ENCODE results near the gene AGAP4.
"Not testable (repeated sequence)": the region's sequence is repeated elsewhere in the genome, so short reads cannot be mapped to it uniquely, and the experiment has no call there.

AGAP4 gene

DNA sequence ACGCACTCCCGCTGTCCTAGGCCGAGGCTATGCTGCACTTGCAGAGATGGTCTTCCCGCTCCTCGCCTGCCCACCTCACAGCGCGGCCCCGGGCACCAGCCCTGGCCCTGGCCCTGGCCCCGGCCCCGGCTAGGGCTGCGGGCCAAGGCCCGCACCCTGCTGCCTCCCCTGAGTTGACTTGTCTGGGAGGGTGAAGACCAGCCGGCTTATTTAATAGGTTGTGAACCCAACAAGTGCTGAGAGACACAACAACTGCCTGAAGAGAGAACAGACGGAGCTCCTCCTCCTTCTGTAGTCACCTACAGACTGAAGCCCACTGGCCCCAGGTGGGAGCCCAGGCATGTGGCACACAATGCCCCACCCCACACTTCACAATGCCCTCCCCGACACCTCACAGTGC is at the start of gene AGAP4:
TSS of gene AGAP4 (minus strand) at position 101 of the 400 bp plus-strand sequence. CDS start 153 bp downstream, outside the sequence.
- DNase-seq (ENCODE audit: low spot score) = not testable (repeated sequence)

DNA sequence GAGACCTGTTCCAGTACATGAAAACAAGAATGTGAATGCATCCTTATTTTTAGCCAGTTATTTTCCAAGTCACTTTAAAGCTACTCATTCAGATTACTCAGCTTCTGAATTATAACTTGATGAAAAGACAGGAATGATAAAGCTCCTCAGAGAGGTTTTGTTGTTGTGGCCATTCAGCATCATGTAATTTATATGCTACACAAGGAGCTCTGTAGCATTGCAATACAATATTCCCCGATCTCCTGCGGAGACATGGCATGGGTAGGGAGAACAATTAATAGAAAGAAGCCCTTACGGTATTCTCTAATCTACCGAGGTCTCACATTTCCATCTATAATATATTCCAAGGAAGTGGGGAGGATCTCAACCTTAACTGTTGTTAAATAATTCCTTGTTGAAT is 43.4 kb upstream of the AGAP4 start:
- not testable (repeated sequence) for DNase-seq (ENCODE audit: low spot score)

DNA sequence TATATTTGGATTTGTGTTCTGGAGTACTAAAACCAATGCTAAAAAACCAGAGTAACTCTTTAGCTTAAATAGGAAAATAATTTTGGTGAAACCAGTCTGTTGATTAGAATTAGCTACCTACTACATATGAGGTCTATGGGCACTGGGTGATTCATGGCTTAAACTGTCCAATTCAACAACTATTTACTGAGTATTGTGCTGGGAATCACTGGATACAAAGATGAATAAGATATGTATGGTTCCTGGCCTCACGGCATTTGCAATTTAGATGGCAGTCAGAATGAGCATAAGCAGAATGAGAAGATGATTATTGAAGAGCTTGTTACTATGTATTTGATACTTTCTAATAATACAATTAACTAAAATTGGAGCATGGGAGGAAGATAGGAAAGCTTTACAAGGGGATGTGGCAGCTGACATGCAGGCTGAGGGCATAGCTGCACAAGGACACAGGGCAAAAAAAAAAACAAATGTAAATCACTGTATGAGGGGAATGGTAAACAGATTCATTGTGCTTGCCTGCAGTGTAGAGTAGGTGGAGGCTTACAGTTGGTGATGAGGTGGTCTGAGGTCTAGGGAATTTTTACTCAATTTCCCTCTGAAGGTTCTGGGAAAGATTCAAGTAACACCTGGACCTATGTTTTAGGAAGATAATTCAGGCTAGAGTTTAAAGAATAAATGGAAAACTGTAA is 42.4 kb upstream of the AGAP4 start:
- DNase-seq (ENCODE audit: low spot score) = not testable (repeated sequence)

DNA sequence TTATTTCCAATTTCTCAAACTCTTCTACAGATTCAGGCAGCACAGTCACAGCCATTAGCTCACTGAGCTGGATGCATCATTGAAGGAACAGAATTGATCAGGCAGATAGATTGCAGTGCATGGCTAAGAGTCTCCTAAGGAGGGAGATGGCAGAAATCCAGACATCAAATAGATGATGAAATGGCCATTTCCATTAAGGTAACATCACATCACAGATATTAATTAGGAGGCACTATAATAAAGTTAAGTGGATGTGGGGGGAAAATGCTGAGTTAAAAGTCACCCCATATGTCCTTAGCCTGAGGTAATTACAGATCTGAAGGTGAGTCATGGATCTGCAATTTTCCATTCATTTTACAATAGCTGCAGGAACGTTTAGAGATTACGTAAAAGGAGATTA is 35.6 kb upstream of the AGAP4 start:
- DNase-seq (ENCODE audit: low spot score) = not testable (repeated sequence)

DNA sequence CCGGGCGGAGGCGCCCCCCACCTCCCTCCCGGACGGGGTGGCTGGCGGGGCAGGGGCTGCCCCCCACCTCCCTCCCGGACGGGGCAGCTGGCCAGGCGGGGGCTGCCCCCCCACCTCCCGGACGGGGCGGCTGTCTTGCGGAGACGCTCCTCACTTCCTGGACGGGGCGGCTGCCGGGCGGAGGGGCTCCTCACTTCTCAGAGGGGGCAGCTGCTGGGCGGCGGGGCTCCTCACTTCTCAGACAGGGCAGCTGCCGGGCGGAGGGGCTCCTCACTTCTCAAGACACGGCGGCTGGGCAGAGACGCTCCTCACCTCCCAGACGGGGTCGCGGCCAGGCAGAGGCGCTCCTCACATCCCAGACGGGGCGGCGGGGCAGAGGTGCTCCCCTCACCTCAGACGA is 18.1 kb upstream of the AGAP4 start:
- not testable (repeated sequence) for DNase-seq (ENCODE audit: low spot score)

DNA sequence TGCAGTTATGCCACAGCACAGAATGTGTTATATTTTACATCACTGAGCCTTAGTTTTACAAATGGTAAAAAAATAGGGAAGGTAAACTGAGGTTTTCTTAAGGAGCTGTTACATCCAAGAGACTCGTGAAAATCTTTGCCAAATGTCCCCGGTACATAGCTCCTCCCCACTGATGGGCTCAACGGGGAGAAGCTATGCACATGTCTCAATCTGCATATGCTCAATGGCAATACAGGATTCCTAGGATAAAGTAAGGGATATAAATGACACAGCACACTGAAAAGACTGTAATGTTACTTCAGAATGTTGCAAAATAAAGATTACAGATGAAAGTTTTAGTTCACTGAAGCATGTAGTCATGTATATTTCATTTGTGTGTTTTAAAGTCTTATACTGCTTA is 17.0 kb upstream of the AGAP4 start:
- DNase-seq (ENCODE audit: low spot score) = not testable (repeated sequence)

DNA sequence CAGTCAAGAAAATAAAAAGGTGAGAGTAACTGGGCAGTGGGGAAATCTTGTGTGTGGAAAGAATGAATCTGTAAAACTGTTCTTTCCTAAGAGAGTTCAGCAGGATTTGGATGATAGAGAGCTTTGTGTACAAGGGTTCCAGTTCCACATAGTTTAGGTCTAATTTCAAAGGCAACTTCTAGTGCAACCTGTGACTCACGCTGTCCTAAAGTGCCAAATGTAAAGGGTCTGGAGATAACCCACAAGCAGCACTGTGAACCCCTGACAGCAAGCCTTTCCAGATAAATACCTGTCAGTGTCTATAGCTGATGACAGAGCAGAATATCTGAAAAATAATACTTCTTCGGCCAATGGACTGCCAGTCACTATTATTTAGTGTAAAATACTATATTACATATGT is 16.3 kb upstream of the AGAP4 start:
- DNase-seq (ENCODE audit: low spot score) = not testable (repeated sequence)

DNA sequence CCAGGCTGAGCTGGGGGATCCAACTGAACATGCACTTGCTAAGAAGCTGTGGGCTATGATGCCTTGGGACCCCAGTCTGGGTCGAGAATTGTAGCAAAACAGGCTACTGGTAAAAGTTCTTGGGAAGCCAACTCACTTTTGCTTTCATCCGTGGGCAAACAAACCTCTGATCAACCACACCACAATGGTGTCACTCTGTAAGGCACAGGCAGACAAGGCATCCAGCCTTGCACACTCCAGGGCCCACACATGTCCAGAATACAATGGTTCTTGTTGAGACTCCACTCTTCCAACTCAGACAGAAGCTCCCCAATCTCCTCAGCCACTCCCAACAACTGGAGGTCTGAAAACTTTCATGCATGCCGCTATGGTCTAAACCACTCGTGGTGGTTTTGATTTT is 10.6 kb upstream of the AGAP4 start:
- not testable (repeated sequence) for DNase-seq (ENCODE audit: low spot score)

DNA sequence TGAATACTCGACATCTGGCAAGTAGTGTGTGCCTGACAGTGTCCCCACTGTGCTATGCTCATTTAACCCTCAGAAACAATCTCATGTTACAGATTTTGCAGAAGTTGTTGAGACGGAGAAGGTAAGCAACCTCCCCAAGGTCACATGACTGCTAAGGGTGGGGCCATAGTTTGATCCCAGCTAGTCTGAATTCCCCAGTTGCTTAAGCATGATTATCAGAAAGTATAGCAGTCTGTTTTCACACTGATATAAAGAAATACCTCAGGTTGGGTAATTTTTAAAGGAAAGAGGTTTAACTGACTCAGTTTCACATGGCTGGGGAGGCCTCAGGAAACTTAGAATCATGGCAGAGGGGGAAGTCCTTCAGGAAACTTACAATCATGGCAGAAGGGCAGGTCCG is 1.2 kb upstream of the AGAP4 start:
- not testable (repeated sequence) for DNase-seq (ENCODE audit: low spot score)

DNA sequence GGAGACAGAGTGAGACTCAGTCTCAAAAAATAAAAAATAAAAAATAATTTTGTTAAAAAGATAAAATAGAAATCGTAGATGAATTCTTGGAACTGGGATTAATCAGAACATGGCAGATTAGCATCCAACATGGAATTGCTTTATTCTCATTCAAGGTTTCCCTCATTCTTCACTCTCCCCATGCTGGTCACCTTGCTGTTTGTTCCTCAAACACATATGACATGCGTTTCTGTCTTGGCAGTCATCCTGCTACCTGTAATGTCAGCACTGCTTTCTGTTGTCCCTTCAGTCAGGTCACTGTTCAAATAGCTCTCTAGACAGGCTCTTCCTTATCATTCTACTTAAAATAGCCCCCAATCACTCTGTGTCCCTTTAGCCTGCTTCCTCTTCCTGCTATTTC is 24.4 kb downstream of the AGAP4 start:
- not testable (repeated sequence) for DNase-seq (ENCODE audit: low spot score)

DNA sequence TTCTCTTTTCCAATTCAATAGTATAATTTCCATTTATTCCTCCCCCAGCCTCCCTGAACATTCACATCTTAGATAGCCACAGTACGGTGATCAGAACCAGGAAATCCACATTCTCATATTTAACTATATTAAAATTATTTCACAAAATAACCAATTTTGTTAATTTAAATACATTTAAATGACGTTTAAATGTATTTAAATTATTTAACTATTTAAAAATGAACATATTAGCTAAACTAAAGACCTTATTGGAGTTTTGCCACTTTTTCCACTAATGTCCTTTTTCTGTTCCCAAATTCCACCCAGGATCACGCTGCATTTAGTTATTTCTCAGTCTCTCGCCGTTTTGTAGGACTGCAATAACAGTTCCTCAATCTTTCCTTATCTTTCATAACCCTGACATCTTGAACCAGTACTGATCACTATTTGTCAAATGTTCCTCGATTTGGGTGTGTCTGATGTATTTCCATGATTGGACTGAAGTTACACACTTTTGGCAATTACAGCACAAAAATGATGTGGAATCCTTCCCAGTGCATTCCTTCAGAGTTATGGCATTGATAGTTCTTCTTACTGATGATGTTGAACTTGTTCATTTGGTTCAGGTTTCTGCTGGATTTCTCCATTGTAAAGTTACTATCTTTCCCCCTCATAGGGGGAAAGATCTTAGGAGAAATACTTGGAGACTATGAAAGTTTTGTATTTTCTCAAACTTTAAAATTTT is 27.0 kb downstream of the AGAP4 start:
- DNase-seq (ENCODE audit: low spot score) = not testable (repeated sequence)

DNA sequence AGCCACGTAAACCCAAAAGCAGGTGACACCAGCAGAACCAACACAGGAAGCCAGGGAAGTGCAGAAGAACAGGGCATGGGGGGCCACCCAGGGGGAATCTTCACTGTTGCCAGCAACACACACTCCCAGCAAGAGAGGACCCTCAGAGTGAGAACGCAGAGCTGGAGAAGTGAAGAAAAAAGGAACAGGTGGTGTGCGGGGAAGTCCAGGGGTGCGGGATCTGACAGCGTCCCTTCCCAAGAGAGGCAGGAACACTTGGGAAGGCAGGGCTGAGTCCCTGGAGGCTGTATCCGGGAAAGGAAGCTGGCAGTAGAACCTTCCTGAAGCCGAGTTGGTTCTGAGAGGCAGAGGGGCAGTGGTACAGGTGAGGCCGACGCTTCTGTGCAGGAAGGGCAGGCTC is 27.7 kb downstream of the AGAP4 start:
- DNase-seq (ENCODE audit: low spot score) = no peak

DNA sequence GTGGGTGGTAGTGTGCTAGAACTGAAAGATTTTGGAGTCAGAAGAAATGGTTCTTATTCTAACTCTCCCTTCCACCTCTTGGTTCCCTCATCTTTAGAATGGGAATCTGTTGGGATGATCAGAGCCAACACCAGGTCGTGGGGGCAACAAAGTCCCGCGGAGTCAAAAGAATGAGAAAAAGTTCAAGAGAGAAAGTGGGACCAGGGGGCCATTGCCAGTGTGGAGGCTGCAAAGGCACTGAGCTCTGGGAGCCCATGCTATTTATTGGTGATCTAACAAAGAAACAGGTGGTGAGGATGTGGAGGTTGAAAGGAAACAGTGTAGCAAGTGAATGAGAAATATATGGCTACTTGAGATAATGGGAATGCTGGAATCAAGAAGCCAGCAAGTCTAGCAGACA is 29.4 kb downstream of the AGAP4 start:
- DNase-seq (ENCODE audit: low spot score) = no peak

DNA sequence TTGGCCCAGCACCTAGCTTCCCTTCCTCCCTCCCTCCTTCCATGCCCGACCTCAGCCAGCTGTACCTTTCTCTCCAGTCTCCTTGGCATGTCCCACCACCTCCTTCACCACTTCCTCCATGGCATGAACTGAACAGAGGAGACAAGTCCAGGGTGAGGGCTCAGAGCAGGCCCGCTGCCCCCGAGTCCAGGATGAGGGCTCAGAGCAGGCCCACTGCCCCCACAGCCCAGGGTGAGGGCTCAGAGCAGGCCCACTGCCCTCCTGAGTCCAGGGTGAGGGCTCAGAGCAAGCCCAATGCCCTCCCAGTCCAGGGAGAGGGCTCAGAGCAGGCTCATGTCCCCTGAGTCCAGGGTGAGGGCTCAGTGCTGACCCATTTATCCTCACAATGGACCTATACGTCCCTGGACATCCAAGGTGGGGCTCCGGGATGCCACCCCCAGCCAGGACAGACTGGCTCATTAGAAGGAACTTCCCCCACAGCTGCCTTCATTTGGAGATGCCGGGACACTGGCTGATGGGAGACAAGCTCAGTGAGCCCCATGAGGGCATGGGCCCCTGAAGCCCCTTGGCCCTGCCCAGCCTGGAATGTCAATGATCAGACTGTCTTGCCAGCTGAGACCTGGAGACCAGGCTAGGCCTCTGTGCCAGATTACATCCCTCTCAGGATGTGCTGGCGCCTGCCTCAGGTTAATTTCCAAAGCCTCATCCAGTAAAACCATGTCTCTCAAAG is 30.0 kb downstream of the AGAP4 start:
- no peak for DNase-seq (ENCODE audit: low spot score)

DNA sequence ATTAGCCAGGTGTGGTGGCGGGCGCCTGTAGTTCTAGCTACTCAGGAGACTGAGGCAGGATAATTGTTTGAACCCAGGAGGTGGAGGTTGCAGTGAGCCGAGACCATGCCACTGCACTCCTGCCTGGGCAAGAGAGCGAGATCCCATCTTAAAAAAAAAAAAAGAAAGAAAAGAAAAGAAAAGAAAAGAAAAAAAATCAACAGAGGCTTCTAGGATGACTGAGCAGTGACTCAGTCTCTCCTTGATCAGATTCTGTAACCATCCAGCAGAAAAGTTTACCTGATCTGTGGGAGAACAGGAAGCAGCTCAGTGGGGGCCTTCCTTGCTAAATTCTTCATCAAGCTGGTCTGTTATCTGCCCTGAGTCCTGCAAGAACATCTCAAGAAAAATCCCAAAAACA is 33.2 kb downstream of the AGAP4 start:
- not testable (repeated sequence) for DNase-seq (ENCODE audit: low spot score)

DNA sequence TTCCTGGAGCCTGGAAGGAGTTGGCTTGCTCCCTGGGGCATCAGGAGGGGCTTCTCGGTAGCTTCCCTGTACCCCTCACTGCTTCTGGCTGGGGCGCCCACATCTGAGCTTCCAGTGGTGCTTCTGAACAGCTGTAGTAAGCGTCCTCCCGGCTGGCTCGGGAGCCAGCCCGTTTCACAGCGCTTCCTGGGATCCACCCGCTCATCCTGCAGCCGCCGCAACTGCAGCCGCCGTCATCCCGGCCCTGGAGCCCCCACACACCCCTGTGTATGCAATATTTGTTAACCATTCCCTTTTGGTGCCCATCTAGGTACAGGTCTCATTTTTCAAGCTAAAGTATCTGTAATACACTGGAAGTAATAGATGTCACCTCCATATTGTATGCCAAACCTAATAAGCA is 34.3 kb downstream of the AGAP4 start:
- not testable (repeated sequence) for DNase-seq (ENCODE audit: low spot score)

DNA sequence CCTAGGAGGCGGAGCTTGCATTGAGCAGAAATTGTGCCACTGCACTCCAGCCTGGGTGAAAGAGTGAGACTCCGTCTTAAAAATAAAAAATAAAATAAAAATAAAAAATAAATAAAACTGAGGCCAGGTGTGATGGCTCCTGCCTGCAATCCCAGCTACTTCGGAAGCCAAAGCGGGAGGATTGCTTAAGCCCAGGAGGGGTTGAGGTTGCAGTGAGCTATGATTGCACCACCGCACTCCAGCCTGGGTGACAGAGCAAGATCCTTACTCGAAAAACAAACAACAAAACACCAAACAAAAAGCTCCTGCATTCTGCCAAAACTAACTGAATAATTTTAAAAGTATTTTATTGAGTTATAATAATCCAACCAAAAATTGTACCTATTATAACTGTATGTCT is 36.2 kb downstream of the AGAP4 start:
- no peak for DNase-seq (ENCODE audit: low spot score)

DNA sequence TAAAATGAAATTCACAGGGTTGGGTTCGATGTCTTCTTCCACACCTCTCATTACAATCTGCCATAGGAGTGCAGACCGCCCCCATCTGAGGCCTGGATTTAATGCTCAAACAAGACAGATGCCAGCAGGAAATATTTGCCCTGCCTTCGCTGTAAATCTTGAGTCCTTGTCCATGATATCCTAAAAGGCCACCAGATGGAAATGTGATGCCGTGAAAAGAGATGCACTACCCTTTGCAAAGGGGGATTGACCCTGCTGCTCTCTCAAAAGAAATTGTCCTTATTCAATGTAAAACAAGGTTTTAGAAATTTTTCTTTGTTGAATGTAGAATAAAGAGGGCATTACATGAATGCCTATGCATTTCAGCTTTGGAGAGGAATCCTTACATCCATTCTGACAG is 37.5 kb downstream of the AGAP4 start:
- DNase-seq (ENCODE audit: low spot score) = no peak

DNA sequence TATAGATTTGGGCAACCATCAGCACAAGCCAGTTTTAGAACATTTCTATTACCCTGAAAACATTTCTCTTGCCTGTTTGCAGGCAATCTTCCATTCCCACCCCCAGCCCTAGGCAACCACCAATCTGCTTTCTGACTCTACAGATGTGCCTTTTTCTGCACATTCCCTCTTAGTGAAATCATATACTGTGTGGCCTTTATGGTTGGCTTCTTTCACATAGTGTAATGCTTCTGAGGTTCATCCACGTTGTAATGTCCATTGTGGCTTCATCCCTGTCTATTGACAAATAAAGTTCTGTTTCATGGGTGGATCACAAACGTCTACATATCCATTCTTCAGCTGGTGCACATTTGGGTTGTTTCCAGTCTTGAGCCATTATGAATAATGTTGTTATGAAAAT is 42.3 kb downstream of the AGAP4 start:
- not testable (repeated sequence) for DNase-seq (ENCODE audit: low spot score)

DNA sequence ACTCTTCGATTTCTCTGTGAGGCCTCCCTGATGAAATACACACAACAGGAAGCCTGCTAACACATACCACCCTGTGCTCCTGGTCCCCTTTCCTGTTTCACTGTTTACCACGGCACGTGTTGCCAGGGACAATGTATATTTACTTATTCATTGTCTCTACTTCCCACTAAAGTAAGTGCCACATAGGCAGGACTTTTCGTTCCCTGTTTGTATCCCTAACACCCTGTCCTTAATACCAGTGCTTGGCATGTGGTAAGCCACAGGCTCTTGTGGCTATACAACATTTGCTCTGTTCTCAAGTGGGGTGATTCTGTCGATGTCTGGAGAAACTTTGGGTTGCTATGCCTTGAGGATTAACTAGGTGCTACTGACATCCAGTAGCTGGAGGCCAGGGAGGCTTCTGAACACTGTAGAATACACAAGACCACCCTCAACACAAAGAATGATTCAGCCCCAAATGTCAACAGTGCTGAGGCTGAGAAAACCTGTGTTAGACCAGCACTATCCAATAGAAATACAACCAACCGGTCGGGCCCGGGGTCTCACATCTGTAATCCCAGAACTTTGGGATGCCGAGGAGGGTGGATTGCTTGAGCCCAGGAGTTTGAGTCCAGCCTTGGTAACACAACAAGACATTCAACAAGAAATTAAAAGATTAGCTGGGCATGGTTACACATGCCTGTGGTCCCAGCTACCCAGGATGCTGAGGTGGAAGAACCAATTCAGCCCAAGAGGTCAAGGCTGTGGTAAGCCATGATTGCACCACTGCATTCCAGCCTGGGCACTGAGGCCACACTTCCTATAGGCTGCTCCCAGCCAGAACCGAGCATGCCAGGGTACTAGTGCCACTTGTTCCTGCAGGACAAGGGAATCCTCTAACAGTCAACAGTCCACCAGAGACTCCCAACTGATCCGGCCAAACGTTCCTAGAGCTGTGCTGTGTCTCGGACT is 44.0 kb downstream of the AGAP4 start:
- DNase-seq (ENCODE audit: low spot score) = not testable (repeated sequence)

DNA sequence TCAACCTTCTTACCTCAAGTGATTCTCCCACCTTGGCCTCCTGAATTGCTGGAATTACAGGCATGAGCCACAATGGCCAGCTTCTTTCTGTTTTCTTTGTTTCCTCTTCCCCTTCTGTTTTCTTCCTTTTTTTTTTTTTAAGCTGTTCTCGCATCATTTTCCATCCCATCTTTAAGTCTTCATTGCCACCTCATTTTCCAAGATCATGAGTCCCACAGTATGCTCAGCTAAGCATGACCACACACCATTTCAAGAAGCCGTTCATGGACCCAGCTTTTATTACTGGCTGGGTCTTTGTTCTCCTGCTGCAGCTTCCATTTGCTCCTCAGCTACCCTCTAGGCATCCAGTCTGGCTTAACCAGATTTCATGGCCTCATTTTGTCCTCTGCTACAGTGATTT is 52.5 kb downstream of the AGAP4 start:
- not testable (repeated sequence) for DNase-seq (ENCODE audit: low spot score)

Measured in RKO (cell line).